GM21737 (cell line): Measurements from ENCODE around the gene PES1.
"Not testable (repeated sequence)": the region's sequence is repeated elsewhere in the genome, so short reads cannot be mapped to it uniquely, and the experiment has no call there.

Source experiments
- ATAC-seq: cut with Tn5 transposase; IDR thresholded peaks from one replicate; pipeline ENCODE4 v1.9.1; 2021; ENCODE audit warnings: mild to moderate bottlenecking, moderate library complexity; ENCODE audit not compliant: unreplicated experiment

The PES1 gene

DNA sequence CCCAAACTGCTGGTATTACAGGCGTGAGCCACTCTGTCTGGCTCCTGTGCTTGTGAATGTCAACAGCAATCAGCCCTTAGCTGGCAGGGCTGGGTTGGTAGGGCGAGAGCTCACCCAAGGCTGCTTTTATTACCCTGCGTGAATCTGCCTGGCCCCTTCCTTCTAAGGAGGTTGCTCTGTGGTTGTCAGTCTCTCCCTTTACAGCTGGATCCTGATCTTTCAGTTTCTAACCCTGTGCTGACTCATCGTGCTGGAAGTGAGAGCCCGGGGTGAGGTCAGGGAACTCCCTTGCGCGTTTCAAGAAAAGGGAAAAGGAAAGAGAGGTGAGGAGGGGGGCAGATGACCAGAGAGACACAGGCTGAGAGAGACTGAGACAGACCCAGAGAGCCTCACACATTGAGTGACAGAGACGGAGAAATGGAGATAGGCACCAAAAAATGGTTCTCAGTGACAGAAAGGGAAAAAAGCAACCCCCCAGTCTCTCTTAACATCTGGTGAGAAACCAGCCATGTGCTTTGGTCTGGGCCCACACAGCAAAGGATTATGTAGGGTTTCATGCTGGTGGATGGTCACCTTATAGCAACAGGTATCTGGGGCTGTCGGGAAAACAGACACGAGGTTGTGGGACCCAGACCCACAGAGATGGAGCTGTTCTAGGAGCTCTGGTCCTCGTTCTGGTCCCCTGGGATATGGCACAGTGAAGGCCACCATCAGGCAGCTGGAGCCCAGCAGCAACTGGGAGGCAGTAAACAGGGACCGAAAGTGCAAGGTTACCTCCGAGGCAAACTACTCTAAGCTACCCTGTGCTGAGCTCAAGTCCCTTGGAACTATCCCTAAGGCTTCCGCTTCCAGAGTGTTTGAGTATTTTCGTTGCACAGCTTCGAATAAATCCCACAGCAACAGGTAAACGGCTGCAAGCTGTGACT is 17.8 kb upstream of the PES1 start:
- peak; percentile 42 for ATAC-seq

- ATAC-seq: no peak
Measured at GRCh38 chr22:30607939-30608338, 16.2 kb upstream of the PES1 start.

- peak; percentile 2 for ATAC-seq
Measured at GRCh38 chr22:30607300-30607930, 15.7 kb upstream of the PES1 start.

- ATAC-seq: peak; percentile 39
Measured at GRCh38 chr22:30606455-30607299, 15.0 kb upstream of the PES1 start, which contains the start of gene TCN2. TSS of gene TCN2 (plus strand) at chr22:30607174. CDS start at chr22:30607332, 158 bp downstream.

GRCh38 chr22:30605449-30606110 is 13.9 kb upstream of the PES1 start:
- no peak for ATAC-seq

- ATAC-seq: no peak
Measured at GRCh38 chr22:30604723-30605122, 13.0 kb upstream of the PES1 start.

DNA sequence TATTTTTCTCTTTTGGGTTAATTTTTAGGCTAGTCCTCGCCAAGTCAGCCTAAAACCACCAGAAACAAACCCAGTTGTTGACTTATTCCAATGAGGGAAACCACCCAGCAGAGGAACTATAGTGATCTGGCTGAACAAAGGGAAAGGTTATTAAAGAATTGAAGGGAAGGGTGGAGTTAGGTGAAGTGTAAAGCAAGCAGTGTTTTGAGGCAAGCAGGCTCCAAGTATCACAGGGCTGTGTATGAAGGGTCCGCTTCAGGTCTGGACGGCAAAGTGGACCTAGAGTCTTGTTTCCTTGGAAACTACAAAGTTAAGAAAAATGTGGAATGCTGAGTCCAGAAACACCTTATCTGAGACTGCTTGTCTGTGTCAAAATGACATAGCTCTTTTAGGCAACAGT is 12.1 kb upstream of the PES1 start:
- no peak for ATAC-seq

GRCh38 chr22:30602049-30602448 is 10.3 kb upstream of the PES1 start:
- no peak for ATAC-seq

GRCh38 chr22:30601464-30601863 is 9.8 kb upstream of the PES1 start:
- ATAC-seq: no peak

- ATAC-seq: no peak
Measured at GRCh38 chr22:30600921-30601320, 9.2 kb upstream of the PES1 start.

DNA sequence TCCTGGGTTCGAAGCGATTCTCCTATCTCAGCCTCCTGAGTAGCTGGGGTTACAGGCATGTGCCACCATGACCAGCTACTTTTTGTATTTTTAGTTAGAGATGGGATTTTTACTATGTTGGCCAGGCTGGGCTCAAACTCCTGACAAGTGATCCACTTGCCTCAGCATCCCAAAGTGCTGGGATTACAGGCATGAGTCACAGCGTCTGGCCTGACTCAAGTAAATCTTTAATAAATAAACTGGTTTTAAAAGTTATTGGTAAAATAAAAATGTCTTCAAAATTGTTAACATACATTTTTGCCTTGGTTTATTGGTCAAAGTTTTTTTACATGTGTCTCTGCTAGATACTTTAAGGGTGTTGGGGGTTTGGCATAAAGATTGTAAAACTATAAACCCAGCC is 7.3 kb upstream of the PES1 start:
- ATAC-seq: no peak

- ATAC-seq: no peak
Measured at GRCh38 chr22:30596886-30597285, 5.2 kb upstream of the PES1 start.

- ATAC-seq: no peak
Measured at GRCh38 chr22:30596199-30596598, 4.5 kb upstream of the PES1 start.

DNA sequence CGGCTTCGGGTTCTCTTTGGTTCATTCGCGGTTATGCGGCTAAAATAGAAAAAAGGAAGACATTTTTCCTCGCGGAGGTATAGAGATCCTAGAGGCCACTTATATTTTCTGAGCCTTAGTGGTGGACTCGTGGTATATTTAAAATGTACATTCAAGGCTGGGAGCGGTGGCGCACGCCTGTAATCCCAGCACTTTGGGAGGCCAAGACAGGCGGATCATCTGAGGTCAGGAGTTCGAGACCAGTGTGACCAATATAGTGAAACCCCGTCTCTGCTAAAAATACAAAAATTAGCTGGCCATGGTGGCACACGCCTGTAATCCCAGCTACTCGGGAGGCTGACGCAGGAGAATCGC is 627 bp upstream of the PES1 start:
- not testable (repeated sequence) for ATAC-seq

- ATAC-seq: no peak
Measured at GRCh38 chr22:30591191-30591587, 521 bp downstream of the PES1 start.

- ATAC-seq: no peak
Measured at GRCh38 chr22:30586414-30586813, 5.3 kb downstream of the PES1 start.

DNA sequence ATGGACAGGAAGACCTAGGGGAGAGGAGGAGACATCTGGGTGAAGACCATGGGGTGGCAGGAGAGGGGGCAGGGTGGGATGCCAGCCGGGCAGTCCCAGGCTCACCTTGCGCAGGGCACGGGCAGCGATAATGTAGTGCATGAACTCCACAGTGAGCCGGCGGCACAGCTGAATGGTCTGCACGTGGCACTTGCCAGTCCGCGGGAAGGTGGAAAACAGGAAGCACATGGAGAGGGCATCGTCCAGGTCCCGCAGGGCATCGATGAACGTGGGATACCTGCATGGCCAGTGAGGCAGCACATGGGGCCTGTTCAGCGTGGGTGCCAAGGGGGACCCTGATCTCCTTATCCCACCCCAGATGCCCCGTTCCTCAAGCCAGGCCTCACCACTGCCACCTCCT is 7.3 kb downstream of the PES1 start:
- ATAC-seq: no peak

- ATAC-seq: no peak
Measured at GRCh38 chr22:30582788-30583545, 8.7 kb downstream of the PES1 start.

DNA sequence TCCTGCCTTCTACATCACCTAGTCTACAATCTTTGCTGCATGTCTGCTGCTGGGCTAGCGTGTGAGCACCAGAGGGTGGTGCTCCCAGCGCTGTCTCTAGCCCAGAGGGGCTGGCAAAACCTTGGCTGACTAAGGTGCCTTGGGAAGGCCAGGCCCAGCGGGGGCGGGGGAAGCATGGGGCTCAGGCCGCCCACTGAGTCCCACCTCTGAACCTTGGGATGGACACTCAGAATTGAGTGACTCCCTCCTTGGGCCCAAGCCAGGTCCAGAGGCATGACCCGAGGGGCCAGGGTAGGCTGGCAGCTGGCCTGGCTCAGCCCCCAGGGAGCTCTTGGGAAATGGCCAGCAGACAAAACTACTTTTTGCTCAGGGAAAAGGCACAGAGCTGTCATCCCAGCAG is 9.7 kb downstream of the PES1 start:
- ATAC-seq: no peak

GRCh38 chr22:30580896-30581295 is 10.8 kb downstream of the PES1 start:
- no peak for ATAC-seq
